Nephron progenitor cell (in vitro differentiated cells): ENCODE data around the gene TTLL3.
A peak's percentile ranks its signal among the peaks of the same experiment; 100 is the strongest.

ENCODE experiments used
- DNase-seq: peaks from one replicate; pipeline ENCODE4 v3.0.0; 2021
- H3K27ac Mint-ChIP-seq: 2 replicates; pipeline ENCODE4 v1.8.0; 2021; ENCODE audit warnings: mild to moderate bottlenecking, moderate library complexity, mixed read lengths
- H3K27me3 Mint-ChIP-seq: 2 replicates; pipeline ENCODE4 v1.8.0; 2021; ENCODE audit warnings: mild to moderate bottlenecking, low read depth, mixed read lengths; ENCODE audit not compliant: poor library complexity
- H3K36me3 Mint-ChIP-seq: 2 replicates; pipeline ENCODE4 v1.8.0; 2021; ENCODE audit warnings: low read depth, mixed read lengths
- H3K4me1 Mint-ChIP-seq: 2 replicates; pipeline ENCODE4 v1.8.0; 2021; ENCODE audit warnings: mixed read lengths
- H3K4me3 Mint-ChIP-seq: 2 replicates; pipeline ENCODE4 v1.8.0; 2021; ENCODE audit warnings: mild to moderate bottlenecking, moderate library complexity, mixed read lengths
- H3K9me3 Mint-ChIP-seq: 2 replicates; pipeline ENCODE4 v1.8.0; 2021; ENCODE audit warnings: mild to moderate bottlenecking, moderate library complexity, mixed read lengths
- CTCF ChIP-seq: fragments of 200-600 bp; sonication (generic); IDR thresholded peaks from 2 replicates; pipeline ENCODE4 v1.5.0; 2021; ENCODE audit warnings: antibody characterized with exemption

TTLL3 gene

GRCh38 chr3:9776896-9777693 is 33.0 kb upstream of the TTLL3 start:
- Mint-ChIP-seq H3K27me3 (peaks cover 6% of the 10 kb centered on the region), H3K9me3 (no peaks in the 10 kb centered on the region), H3K27ac (no peak overlapping the region), H3K4me1 (peaks cover 9% of the 10 kb centered on the region), H3K36me3 (peaks cover 13% of the 10 kb centered on the region), H3K4me3 (no peak overlapping the region)
- TF ChIP-seq CTCF = no peak
- DNase-seq = no peak

- Mint-ChIP-seq H3K9me3 (no peaks in the 10 kb centered on the region), H3K36me3 (peaks cover 19% of the 10 kb centered on the region), H3K4me3 (no peak overlapping the region), H3K27ac (no peak overlapping the region), H3K27me3 (peaks cover 2% of the 10 kb centered on the region), H3K4me1 (peaks cover 12% of the 10 kb centered on the region)
- no peak for DNase-seq
- TF ChIP-seq CTCF = no peak
These were observed 32.4 kb upstream of the TTLL3 start for GRCh38 chr3:9777694-9778021.

GRCh38 chr3:9778143-9779074 is 31.7 kb upstream of the TTLL3 start:
- peak overlapping the region; percentile 57 for H3K27ac Mint-ChIP-seq
- peaks cover 12% of the 10 kb centered on the region for H3K4me1 Mint-ChIP-seq
- H3K9me3 Mint-ChIP-seq = no peaks in the 10 kb centered on the region
- DNase-seq = no peak
- H3K4me3 Mint-ChIP-seq = no peak overlapping the region
- H3K27me3 Mint-ChIP-seq = no peaks in the 10 kb centered on the region
- H3K36me3 Mint-ChIP-seq = peaks cover 24% of the 10 kb centered on the region
- TF ChIP-seq CTCF = no peak

- no peak overlapping the region for H3K4me3 Mint-ChIP-seq
- H3K9me3 Mint-ChIP-seq = no peaks in the 10 kb centered on the region
- peak overlapping the region; percentile 57 for H3K27ac Mint-ChIP-seq
- no peak for DNase-seq
- H3K36me3 Mint-ChIP-seq = peaks cover 29% of the 10 kb centered on the region
- no peaks in the 10 kb centered on the region for H3K27me3 Mint-ChIP-seq
- no peak for TF ChIP-seq CTCF
- peaks cover 12% of the 10 kb centered on the region for H3K4me1 Mint-ChIP-seq
These were observed 30.9 kb upstream of the TTLL3 start for GRCh38 chr3:9779075-9779593.

- no peak overlapping the region for H3K4me3 Mint-ChIP-seq
- H3K36me3 Mint-ChIP-seq = peaks cover 37% of the 10 kb centered on the region
- peaks cover 12% of the 10 kb centered on the region for H3K4me1 Mint-ChIP-seq
- H3K27ac Mint-ChIP-seq = no peak overlapping the region
- H3K27me3 Mint-ChIP-seq = no peaks in the 10 kb centered on the region
- no peak for DNase-seq
- no peaks in the 10 kb centered on the region for H3K9me3 Mint-ChIP-seq
- TF ChIP-seq CTCF = no peak
These were observed 30.2 kb upstream of the TTLL3 start for GRCh38 chr3:9779721-9780457.
